ENCODE measurements around the gene ARMC6.
A peak's percentile ranks its signal among the peaks of the same experiment; 100 is the strongest.
"Not testable (repeated sequence)": the region's sequence is repeated elsewhere in the genome, so short reads cannot be mapped to it uniquely, and the experiment has no call there.

Gene ARMC6

GRCh38 chr19:19022380-19022961 lies 10.9 kb upstream of the ARMC6 start:
- TF ChIP-seq CTCF (conservative IDR thresholded peaks at IDR 0.05) (no peak), ZFX (IDR thresholded peaks at IDR 0.05) (no peak)
- H3K27ac ChIP-seq, result no peak overlapping the region

GRCh38 chr19:19023376-19023775 lies 10.0 kb upstream of the ARMC6 start:
- not testable (repeated sequence) for H3K27ac ChIP-seq

- TF ChIP-seq CTCF (conservative IDR thresholded peaks at IDR 0.05), result no peak
- no peak for TF ChIP-seq ZFX (IDR thresholded peaks at IDR 0.05)
- peak overlapping the region; percentile 41 for H3K27ac ChIP-seq
These were observed 7.5 kb upstream of the ARMC6 start for GRCh38 chr19:19025861-19026260.

GRCh38 chr19:19026299-19026971 lies 7.0 kb upstream of the ARMC6 start:
- peak overlapping the region; percentile 41 for H3K27ac ChIP-seq
- peak; percentile 71 for TF ChIP-seq CTCF (conservative IDR thresholded peaks at IDR 0.05)
- no peak for TF ChIP-seq ZFX (IDR thresholded peaks at IDR 0.05)

- TF ChIP-seq ZFX (IDR thresholded peaks at IDR 0.05) (no peak), CTCF (conservative IDR thresholded peaks at IDR 0.05) (no peak)
- H3K27ac ChIP-seq, result peak overlapping the region; percentile 41; the same call in 1 of the 2 replicates
These were observed 6.2 kb upstream of the ARMC6 start for GRCh38 chr19:19027228-19027627.

GRCh38 chr19:19028526-19028925 lies 4.9 kb upstream of the ARMC6 start:
- no peak for TF ChIP-seq CTCF (conservative IDR thresholded peaks at IDR 0.05)
- TF ChIP-seq ZFX (IDR thresholded peaks at IDR 0.05), result no peak
- no peak overlapping the region for H3K27ac ChIP-seq

- H3K27ac ChIP-seq, result peak overlapping the region; percentile 94
- TF ChIP-seq ZFX (IDR thresholded peaks at IDR 0.05), result no peak
- TF ChIP-seq CTCF (conservative IDR thresholded peaks at IDR 0.05), result no peak
These were observed 1.5 kb upstream of the ARMC6 start for GRCh38 chr19:19031891-19032290.

Measured in C4-2B (cell line).